Gastroesophageal sphincter (tissue), 4 donors: Measurements from ENCODE around the gene ALS2. TPM values are rescaled to one million over a fixed set of nuclear protein-coding genes. Genes with fewer than 3 reads are reported as not detected.

Experiments
- ATAC-seq: fragments of 150-250 bp; one replicate; pipeline ENCODE4 v1.9.1; 2016; ENCODE audit warnings: mild to moderate bottlenecking, moderate library complexity
- H3K27ac ChIP-seq, 4 donors: fragments of 200-600 bp; sonication (generic) in 3 of 4; 1 replicate in 3 of 4; 2 replicates in 1 of 4; pipeline ENCODE4 v1.5.1; 2016 to 2019
- H3K27me3 ChIP-seq: fragments of 200-600 bp; sonication (generic); one replicate; pipeline ENCODE4 v1.5.1; 2019
- H3K36me3 ChIP-seq, 2 donors: fragments of 200-600 bp; sonication (generic); one replicate each; pipeline ENCODE4 v1.5.1; 2019; ENCODE audit warnings: control low read depth in 1 of 2
- H3K4me1 ChIP-seq, 3 donors: fragments of 200-600 bp; sonication (generic); 1 replicate in 2 of 3; 2 replicates in 1 of 3; pipeline ENCODE4 v1.5.1; 2016 to 2019; ENCODE audit warnings: control low read depth in 2 of 3
- H3K4me3 ChIP-seq, 2 donors: fragments of 200-600 bp; sonication (generic); one replicate each; pipeline ENCODE4 v1.5.1; 2019; ENCODE audit warnings: mild to moderate bottlenecking in 1 of 2, moderate library complexity in 1 of 2
- H3K9me3 ChIP-seq, 3 donors: fragments of 200-600 bp; sonication (generic); one replicate each; pipeline ENCODE4 v1.5.1; 2017 to 2019; ENCODE audit warnings: control low read depth in 2 of 3
- CTCF ChIP-seq, 4 experiments: fragments of 200-600 bp in 2 of 4; fragments of 450-650 bp in 2 of 4; sonication (generic) in 1 of 4; IDR thresholded peaks; one replicate each; pipeline ENCODE4 v1.5.1; 2017 to 2019; ENCODE audit warnings: antibody characterized with exemption in 4 of 4, mild to moderate bottlenecking in 2 of 4, moderate library complexity in 2 of 4
- EP300 ChIP-seq: sonication (generic); formaldehyde crosslinking; IDR thresholded peaks from one replicate; pipeline ENCODE4 v1.6.1; 2017; ENCODE audit warnings: antibody characterized with exemption, mild to moderate bottlenecking
- POLR2A ChIP-seq, 2 donors: fragments of 450-650 bp; IDR thresholded peaks; one replicate each; pipeline ENCODE4 v1.6.1; 2017; ENCODE audit warnings: antibody characterized with exemption in 2 of 2, mild to moderate bottlenecking in 2 of 2, moderate library complexity in 1 of 2
- POLR2AphosphoS5 ChIP-seq: sonication (generic); formaldehyde crosslinking; IDR thresholded peaks from one replicate; pipeline ENCODE4 v1.6.1; 2017; ENCODE audit warnings: antibody characterized with exemption
- WGBS, 2 donors: methylation state at CpG; one replicate each; pipeline ENCODE4 v1.1.5; 2018; ENCODE audit warnings: low coverage in 1 of 2; 5-methylcytosine and 5-hydroxymethylcytosine counted together
- total RNA-seq, 4 donors: library from RNA; depleted of rRNA; stranded (reverse); fragments of >200 nt; gene quantifications; one replicate each; pipeline ENCODE4 v1.1.0, GENCODE V29; 2016

The ALS2 gene
- total RNA-seq, 4 donors from 2014 or later: 15.2 to 26.7 (median 20.8) TPM

- Histone ChIP-seq H3K9me3 (no peaks in the 10 kb centered on the region), H3K4me3 (no peak overlapping the region), H3K36me3 (peaks cover 0 to 82% of the 10 kb centered on the region in 2 donors), H3K27ac (no peak overlapping the region), H3K4me1 (no peaks in the 10 kb centered on the region), H3K27me3 (no peaks in the 10 kb centered on the region)
- ATAC-seq: no peak
- no peak for TF ChIP-seq POLR2AphosphoS5
- TF ChIP-seq CTCF (IDR thresholded peaks at IDR 0.05): no peak
- WGBS, 2 donors: 65 to 78% methylated on average over 2 to 3 of the region's 6 CpGs
Measured at GRCh38 chr2:201746551-201746950, 34.2 kb downstream of the ALS2 start.

- Histone ChIP-seq H3K4me3 (no peak overlapping the region), H3K36me3 (peaks cover 9 to 94% of the 10 kb centered on the region in 2 donors), H3K9me3 (no peaks in the 10 kb centered on the region), H3K27me3 (no peaks in the 10 kb centered on the region), H3K4me1 (no peaks in the 10 kb centered on the region), H3K27ac (no peak overlapping the region)
- no peak for ATAC-seq
- 84 to 93% methylated on average over 2 of the region's 2 CpGs for WGBS, 2 donors
- TF ChIP-seq POLR2A (IDR thresholded peaks at IDR 0.05): no peak
- no peak for TF ChIP-seq CTCF (IDR thresholded peaks at IDR 0.05)
- TF ChIP-seq POLR2AphosphoS5: no peak
- no peak for TF ChIP-seq EP300
Measured at GRCh38 chr2:201735486-201735885, 45.2 kb downstream of the ALS2 start.

GRCh38 chr2:201734111-201734510, 46.6 kb downstream of the ALS2 start:
- ATAC-seq: no peak
- H3K36me3 ChIP-seq: peaks cover 9 to 86% of the 10 kb centered on the region in 2 donors
- TF ChIP-seq EP300: no peak
- TF ChIP-seq CTCF (IDR thresholded peaks at IDR 0.05): no peak
- TF ChIP-seq POLR2A (IDR thresholded peaks at IDR 0.05): no peak
- H3K4me1 ChIP-seq: no peaks in the 10 kb centered on the region
- no peaks in the 10 kb centered on the region for H3K9me3 ChIP-seq
- no peak overlapping the region for H3K4me3 ChIP-seq
- no peak overlapping the region for H3K27ac ChIP-seq
- 69 to 100% methylated on average over 1 to 2 of the region's 4 CpGs for WGBS, 2 donors
- no peaks in the 10 kb centered on the region for H3K27me3 ChIP-seq

- no peaks in the 10 kb centered on the region for H3K27me3 ChIP-seq
- no peaks in the 10 kb centered on the region for H3K4me1 ChIP-seq
- H3K36me3 ChIP-seq: peaks cover 9 to 86% of the 10 kb centered on the region in 2 donors
- H3K27ac ChIP-seq: no peak overlapping the region
- no peak for TF ChIP-seq POLR2A (IDR thresholded peaks at IDR 0.05)
- no peak for TF ChIP-seq CTCF (IDR thresholded peaks at IDR 0.05)
- TF ChIP-seq POLR2AphosphoS5: no peak
- no peak for TF ChIP-seq EP300
- 75 to 100% methylated on average over 1 of the region's 1 CpG for WGBS, 2 donors
- H3K4me3 ChIP-seq: no peak overlapping the region
- H3K9me3 ChIP-seq: no peaks in the 10 kb centered on the region
- ATAC-seq: no peak
Measured at GRCh38 chr2:201733544-201733943, 47.2 kb downstream of the ALS2 start.

- no peak for TF ChIP-seq EP300
- TF ChIP-seq POLR2A (IDR thresholded peaks at IDR 0.05): no peak
- no peak for TF ChIP-seq CTCF (IDR thresholded peaks at IDR 0.05)
- no peak for TF ChIP-seq POLR2AphosphoS5
- Histone ChIP-seq H3K4me3 (no peak overlapping the region), H3K4me1 (no peaks in the 10 kb centered on the region), H3K27me3 (no peaks in the 10 kb centered on the region), H3K9me3 (no peaks in the 10 kb centered on the region), H3K36me3 (peaks cover 6 to 88% of the 10 kb centered on the region in 2 donors), H3K27ac (no peak overlapping the region)
- no peak for ATAC-seq
- WGBS, 2 donors: 62 to 85% methylated on average over 3 to 5 of the region's 5 CpGs
Measured at GRCh38 chr2:201730651-201731285, 50.0 kb downstream of the ALS2 start.
